ENCODE results near the gene CCDC85A.

DNA sequence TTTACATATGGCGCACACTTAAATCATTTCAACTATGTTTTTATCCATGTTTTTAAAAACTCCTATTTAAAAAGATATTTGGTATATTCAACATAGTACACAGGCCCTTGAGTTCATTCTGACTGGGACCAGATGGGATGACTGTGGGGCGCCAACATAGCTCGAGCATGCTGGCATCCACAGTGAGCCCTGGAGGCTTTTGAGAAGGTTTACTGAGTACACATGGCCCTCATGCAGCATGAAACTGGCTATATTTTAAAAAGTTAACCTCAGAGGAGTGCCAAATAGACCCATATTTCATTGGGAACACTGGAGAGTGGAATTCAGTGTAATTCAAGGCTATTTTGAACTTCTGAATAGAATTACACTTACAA is 83.6 kb downstream of the CCDC85A start:
- TF ChIP-seq POLR2A (IDR thresholded peaks at IDR 0.05) = no peak
- TF ChIP-seq, protein P1, sequence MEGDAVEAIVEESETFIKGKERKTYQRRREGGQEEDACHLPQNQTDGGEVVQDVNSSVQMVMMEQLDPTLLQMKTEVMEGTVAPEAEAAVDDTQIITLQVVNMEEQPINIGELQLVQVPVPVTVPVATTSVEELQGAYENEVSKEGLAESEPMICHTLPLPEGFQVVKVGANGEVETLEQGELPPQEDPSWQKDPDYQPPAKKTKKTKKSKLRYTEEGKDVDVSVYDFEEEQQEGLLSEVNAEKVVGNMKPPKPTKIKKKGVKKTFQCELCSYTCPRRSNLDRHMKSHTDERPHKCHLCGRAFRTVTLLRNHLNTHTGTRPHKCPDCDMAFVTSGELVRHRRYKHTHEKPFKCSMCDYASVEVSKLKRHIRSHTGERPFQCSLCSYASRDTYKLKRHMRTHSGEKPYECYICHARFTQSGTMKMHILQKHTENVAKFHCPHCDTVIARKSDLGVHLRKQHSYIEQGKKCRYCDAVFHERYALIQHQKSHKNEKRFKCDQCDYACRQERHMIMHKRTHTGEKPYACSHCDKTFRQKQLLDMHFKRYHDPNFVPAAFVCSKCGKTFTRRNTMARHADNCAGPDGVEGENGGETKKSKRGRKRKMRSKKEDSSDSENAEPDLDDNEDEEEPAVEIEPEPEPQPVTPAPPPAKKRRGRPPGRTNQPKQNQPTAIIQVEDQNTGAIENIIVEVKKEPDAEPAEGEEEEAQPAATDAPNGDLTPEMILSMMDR (IDR thresholded peaks at IDR 0.05) = no peak

All from esophagus squamous epithelium (tissue), 4 donors.